GM21381 (cell line): ENCODE data around the gene RPS16.
A peak's percentile ranks its signal among the peaks of the same experiment; 100 is the strongest.
"Not testable (repeated sequence)": the region's sequence is repeated elsewhere in the genome, so short reads cannot be mapped to it uniquely, and the experiment has no call there.

Source experiments
- ATAC-seq: cut with Tn5 transposase; IDR thresholded peaks from one replicate; pipeline ENCODE4 v1.9.1; 2021; ENCODE audit warnings: mild to moderate bottlenecking, moderate library complexity; ENCODE audit not compliant: unreplicated experiment

RPS16 gene

DNA sequence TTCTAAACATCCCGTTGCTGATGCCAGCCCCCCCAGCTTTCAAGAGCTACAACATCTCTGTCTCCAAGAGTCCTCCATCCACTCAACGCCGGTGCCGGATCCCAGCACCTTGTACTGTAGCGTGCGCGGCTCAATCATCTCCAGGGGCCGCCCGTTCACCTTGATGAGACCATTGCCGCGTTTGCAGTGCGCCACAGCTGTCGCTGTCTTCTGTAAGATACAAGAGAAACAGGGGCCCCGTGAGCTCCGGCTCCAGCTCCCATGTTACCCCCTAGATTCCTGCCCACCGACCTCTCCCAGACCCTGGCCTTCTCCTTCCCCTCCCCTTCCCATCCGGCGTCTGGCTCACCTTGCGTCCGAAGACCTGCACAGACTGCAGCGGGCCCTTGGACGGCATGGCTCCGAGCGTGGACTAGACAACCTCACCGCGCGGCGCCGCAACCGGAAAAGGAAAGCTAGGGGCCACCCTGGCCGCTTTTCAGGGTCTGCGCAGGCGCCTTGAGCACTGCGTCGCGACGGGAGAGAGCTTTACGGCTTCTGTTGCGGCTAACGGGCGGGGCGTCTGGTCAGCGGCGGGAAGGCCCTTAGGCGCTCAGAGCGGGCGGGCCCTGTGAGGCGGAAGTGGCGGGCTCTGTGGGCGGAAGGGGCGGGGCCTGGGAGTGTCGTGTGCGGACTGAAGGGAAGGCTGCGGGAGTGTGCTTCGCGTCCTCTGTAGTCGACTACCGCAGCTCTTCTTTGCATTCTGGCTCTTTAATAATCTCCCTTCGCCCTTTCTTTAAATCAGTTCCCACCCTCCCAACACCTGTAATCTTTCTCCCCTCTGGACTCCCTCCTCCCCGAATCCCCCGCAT is at the start of gene RPS16:
RPS16 (minus strand) TSS at position 451 of the 851 bp plus-strand sequence; CDS start at position 397, 54 bp downstream.
- ATAC-seq: peak; percentile 88

DNA sequence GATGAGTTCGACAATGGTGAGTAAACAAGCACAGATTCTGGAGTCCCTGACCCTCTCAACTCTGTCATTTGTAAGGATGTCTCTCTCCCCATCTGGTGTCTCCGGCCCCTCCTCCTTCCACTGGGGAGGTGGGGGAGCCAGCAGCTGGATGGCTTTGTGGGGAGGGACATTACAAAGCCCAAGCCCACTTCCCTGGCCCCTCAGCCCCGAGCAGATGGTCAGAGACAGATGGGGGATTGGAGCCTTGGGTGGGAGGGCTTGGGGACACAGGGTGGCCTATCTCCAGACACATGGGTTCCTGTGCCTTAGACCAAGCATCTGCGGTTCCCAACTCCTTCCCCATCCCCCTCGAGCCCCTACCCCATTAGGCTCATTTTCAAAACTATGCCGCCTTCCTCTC is 47.4 kb upstream of the RPS16 start:
- ATAC-seq: no peak

DNA sequence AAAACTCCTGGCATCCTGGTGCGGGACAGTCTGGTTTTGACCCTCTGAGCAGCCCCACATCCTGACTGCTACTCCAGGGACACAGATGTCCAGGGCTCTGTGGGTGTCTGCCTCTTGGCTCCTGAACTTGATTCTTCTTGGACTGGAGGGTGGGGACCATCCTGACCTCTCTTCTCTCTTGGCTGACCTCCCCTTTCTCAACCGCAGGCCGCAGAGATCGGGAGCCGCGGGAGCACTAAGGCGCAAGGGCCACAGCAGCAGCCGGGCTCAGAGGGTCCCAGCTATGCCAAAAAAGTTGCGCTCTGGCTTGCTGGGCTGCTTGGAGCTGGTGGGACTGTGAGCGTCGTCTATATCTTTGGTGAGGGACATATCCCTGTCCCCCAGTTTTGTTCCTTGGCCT is 45.9 kb upstream of the RPS16 start:
- ATAC-seq: no peak

DNA sequence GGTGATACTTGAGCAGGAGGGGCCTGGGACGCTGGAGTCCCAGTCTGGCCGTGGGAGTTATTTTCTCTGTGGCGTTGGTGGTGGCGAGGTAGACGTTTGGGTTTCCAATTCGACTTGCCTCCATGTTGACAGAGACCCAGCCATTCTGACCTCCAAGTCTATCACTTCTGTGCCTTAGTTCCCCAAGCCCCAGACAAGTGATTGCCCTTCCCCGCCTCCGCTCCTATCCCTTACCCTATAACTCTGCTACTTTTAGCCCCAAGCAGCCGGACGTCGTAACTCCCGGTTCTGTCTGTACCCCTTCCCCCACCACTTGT is 45.4 kb upstream of the RPS16 start:
- no peak for ATAC-seq

DNA sequence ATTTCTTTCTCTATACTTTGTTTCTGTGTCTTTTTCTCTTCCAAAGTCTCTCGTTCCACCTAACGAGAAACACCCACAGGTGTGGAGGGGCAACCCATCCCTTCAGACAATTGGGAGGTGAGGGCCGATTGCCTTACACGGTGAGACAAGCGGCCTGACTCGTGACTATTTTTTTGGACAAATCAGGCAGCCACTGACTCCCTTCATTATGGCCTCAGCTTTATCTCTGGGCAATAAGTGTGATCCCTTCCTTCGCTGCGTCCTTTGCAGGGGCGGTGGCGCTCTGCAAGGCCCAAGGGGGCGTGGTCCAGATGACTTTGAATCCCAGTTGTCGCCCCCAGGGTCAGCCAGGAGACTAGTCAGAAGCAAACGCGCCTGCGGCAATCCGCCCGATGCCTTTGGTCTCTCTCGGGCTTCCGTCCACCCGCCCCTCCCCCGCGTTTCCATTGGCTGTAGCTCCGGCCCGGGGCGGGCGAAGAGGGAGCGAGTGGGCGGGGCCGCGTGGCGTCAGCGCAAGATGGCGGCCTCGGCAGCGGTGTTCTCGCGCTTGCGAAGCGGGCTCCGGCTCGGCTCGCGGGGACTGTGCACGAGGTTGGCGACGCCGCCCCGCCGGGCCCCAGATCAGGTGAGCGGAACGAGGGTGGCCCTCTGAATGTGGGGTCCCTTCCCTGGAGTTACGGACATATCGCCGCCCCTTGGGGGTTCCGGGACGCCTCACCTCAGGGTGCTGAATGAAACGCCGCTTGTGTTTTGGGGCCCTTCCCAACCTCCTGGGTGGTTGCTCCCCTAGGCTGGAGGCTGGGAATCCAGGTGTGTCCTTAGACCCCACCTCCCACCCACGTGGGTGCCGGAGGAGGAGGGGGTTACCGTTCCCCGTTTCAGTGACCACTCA is 44.8 kb upstream of the RPS16 start, which contains the start of gene TIMM50:
TIMM50 (plus strand) TSS at position 502 of the 892 bp plus-strand sequence; CDS start at position 518, 16 bp downstream.
- ATAC-seq: peak; percentile 90

DNA sequence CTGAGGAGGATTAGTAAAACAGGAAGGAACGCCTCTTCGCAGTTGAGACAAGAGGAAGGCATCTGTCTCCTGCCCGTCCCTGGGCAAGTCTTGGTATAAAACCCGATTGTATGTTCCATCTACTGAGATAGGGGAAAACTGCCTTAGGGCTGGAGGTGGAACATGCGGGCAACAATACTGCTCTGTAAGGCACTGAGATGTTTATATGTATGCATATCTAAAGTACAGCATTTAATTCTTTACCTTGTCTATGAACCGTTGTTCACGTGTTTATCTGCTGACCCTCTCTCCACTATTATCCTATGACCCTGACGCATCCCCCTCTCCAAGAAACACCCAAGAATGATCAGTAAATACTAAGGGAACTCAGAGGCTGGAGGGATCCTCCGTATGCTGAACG is 44.2 kb upstream of the RPS16 start:
- ATAC-seq: no peak

DNA sequence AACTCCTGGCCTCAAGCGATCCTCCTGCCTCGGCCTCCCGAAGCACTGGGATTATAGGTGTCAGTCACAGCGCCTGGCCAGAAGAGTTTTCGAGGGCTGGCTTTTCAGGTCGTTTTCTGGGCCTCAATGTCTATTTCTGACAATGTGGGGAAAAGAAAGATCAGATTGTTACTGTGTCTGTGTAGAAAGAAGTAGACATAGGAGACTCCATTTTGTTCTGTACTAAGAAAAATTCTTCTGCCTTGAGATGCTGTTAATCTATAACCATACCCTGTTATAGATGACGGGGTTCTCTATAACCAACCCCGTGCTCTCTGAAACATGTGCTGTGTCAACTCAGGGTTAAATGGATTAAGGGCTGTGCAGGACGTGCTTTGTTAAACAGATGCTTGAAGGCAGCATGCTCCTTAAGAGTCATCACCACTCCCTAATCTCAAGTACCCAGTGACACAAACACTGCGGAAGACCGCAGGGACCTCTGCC is 43.6 kb upstream of the RPS16 start:
- ATAC-seq: not testable (repeated sequence)

DNA sequence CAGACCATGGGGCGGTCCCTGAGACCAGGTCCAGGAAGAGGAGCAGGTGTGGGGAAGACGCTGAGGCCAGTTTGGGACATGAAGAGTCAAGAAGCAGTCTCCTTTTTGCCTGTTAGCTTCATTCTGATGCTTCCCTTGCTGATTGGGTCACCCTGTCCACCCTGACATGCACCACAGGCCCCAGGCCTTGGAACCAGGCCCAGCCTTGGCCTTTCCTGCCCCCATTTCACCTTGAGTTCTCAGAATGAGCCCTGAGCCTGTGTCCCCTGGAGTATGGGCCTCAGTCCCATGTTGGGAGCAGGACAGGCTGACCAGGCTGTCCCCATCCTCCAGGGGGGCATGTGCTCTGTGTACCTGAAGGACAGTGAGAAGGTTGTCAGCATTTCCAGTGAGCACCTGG is 40.0 kb upstream of the RPS16 start:
- ATAC-seq: no peak

DNA sequence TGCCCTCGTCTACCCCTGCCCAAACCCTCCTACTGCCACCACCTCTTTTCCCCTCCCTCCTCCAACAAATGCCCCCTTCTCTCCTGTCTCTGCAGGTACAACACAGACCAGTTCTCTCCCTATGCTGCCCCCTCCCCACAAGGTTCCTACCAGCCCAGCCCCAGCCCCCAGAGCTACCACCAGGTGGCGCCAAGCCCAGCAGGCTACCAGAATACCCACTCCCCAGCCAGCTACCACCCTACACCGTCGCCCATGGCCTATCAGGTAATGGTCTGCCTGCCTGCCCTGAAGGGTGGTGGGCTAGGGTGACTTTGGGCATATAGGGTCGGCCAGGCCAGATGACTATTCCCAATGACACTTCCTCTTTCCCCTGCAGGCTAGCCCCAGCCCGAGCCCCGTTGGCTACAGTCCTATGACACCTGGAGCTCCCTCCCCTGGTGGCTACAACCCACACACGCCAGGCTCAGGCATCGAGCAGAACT is 38.4 kb upstream of the RPS16 start:
- no peak for ATAC-seq

DNA sequence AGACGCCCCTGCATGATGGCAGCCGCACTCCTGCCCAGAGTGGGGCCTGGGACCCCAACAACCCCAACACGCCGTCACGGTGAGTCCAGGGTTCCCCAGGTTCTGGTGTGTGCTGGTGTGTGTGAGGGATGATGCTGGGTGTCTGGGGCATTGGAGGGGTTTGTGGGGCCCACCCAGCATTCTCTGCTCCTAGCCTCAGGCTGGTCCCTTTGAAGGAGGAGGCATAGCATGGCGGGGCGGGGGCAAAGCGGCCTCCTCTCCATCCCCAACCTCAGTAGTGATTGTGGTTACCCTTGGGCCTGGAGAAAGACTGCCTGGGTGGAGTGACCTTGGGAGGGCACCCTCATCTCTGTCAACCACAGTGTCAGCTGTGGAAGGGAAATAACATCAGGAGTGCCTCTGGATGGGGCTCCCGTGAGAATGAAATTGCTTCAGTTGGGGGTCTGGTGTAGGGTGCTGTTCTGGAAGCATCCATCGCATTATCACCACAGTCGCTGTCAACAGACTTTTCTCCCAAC is 37.8 kb upstream of the RPS16 start:
- no peak for ATAC-seq

DNA sequence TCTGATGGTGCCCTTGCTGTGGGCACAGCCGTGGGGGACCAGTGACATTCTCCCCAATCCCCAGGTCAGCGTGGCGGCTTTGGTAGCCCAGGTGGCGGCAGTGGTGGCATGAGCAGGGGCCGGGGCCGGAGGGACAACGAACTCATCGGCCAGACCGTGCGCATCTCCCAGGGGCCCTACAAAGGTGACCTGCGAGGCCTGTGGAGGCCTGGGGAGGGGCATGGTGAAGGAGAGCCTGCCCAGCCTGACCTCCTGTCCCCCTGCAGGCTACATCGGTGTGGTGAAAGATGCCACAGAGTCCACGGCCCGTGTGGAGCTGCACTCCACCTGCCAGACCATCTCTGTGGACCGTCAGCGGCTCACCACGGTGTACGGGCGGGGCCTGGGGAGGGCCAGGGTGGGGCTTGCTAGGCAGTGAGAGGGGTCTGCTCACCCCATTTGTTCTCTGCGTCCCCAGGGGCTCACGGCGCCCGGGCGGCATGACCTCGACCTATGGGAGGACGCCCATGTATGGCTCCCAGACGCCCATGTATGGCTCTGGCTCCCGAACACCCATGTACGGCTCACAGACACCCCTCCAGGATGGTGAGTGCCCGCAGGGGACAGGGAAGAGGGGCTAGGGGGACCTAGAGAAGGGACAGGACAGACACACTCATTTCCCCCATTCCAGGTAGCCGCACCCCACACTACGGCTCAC is 37.1 kb upstream of the RPS16 start:
- ATAC-seq: no peak

DNA sequence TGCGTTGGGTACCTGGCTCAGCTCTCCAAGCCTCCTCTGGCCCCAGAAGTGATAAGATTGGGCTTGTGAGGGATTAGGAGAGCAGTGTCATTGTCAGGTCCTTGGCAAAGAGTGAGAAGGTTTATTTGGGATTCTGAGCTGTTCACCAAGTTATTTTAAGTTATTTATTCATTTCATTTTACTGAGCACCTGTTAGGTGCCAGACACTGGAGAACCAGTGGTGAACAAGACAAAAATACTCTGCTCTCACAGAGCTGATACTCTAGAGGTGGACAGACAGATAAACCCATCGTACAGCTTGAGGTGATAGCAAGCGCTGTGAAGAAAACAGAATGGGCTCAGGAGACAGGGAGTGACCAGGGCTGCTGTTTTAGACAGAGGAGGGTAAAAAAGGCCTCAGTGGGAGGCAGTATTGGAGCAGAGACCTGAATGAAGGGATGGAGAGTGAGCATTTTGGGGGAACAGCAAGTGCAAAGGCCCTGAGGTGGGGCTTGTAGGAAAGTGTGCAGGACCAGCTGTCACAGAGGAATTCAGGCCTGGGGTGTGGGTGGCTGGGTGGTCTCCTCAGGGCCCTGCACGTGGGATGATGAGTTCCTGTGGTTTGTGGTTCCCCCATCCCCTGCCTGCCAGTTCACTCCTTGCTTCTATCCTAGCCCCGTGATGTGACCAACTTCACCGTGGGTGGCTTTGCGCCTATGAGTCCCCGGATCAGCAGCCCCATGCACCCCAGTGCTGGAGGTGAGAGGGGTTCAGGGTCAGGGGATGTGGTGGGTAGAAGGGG is 36.2 kb upstream of the RPS16 start:
- ATAC-seq: no peak

DNA sequence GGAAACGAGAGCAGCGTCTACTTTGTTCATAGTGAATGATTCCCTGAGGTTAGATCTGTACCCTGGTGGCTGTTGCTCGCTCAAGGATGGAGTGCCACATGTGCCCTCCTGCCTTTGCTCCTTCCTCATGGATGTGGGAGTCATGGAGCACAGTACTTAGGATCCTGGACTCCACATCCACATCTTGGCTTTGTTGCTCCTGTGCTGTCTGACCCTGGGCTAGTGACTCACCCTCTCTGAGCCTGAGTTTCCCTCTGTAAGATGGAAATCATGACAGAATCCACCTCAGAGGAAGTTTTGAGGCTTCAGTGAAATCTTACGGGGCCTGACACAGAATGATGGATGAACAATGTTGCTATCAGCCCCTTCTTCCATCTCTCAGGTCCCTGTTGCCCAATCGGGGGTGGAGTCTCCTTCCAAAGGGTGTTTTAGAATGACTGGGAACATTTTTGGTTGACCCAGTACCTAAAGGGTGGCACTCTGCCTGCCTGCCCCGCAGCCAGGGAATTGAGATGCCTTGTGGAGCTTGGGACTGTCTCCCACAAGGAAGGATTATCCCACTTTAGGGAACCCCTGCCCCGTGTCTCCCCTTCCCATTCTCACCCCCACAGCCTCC is 35.1 kb upstream of the RPS16 start:
- no peak for ATAC-seq

DNA sequence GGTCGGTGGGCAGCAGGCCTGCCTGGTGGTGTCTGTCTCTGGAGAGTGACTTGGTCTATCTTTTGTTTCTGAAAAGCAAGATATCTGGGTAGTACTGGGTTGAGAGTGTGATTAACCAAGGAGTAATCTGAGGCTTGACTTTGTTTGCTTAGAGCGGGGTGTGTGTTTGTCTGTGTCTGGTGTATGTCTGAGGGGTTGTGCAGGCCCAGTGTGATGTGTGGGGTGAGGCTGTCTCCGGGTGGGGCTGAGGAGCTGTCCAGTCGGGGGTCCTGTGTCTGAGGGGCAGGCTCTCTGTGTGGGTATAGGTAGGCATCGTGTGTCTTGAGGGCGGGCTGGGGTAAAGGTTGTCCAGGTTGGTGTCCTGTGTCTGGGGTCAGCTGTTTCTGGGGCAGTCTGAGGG is 33.8 kb upstream of the RPS16 start:
- no peak for ATAC-seq

DNA sequence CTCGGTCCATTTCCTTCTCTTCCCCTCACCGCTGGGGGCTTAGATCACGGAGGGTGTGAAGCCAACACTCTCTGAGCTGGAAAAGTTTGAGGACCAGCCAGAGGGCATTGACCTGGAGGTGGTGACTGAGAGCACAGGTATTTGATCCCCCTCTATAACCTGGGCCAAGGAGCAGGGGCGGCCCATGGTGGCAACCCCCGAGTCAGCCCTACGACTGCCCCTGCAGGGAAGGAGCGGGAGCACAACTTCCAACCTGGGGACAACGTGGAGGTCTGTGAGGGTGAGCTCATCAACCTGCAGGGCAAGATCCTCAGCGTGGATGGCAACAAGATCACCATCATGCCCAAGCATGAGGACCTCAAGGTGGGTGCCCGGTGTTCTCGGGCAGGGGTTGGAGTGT is 33.3 kb upstream of the RPS16 start:
- no peak for ATAC-seq

DNA sequence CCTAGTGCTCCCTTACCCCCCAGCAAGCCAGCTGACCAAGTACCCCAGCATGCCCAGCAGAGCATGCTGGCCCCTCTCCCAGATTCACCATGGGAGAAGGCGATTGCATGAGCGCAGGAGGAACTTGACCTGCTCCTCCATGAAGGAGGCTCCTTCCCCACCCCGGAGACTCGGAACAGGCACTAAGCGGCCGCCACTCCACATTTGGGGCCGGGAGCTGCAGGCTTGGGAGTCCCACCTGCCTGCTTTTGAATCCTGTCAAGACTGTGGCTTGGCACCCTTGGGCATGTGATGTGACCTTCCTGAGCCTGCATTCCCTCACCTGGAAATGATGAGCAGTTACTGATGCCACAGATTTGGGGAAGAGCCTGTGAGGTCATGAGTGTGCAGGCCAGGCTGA is 32.2 kb upstream of the RPS16 start:
- no peak for ATAC-seq

DNA sequence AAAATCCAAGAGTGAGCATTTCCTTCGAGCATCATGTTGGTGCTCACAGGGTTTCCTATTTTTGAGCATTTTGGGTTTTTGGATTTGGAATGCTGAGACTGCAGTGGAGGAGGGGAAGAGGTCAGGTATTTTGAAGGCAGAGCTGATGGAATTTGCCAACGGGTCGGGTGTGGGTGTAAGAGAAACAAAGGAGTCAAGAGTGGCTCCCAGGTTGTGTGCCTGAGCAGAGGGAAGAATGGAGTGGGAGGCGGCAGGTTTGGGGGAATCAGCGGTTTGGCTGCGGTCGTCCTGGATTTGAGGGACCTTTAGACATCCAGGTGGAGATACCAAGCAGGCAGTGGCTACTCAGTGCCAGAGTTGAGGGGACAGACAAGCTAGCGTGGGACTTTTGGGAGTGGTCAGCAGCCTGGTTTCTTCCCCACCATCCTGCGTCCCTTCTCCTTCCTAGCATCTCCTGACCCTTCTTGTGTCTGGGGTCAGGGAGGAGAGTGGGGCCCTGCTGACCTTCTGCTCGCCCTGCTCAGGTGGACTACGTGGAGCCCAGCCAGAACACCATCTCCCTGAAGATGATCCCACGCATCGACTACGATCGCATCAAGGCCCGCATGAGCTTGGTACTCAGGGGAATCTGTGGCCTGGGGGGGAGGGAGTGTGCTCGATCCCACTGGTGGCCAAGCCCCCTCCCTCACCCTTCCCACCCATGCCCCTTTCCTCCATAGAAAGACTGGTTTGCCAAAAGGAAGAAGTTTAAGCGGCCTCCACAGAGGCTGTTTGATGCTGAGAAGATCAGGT is 30.4 kb upstream of the RPS16 start:
- no peak for ATAC-seq

DNA sequence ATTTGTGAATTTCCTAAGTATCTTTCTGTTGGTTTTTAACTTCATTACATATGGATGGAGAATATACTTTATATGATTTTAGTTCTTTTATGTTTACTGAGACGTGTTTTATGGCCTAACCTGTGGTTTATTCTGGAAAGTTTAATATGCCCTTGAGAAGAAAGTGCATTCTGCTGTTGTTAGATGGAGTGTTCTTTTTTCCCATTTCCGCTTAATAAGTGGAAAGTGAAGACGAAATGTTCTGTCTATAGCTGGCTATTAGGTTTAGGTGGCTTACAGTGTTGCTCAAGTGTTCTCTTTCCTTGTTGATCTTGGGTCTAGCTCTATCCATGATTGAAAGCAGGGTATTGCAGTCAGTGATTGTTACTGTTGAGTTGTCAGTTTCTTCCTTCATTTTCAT is 27.7 kb upstream of the RPS16 start:
- ATAC-seq: no peak

DNA sequence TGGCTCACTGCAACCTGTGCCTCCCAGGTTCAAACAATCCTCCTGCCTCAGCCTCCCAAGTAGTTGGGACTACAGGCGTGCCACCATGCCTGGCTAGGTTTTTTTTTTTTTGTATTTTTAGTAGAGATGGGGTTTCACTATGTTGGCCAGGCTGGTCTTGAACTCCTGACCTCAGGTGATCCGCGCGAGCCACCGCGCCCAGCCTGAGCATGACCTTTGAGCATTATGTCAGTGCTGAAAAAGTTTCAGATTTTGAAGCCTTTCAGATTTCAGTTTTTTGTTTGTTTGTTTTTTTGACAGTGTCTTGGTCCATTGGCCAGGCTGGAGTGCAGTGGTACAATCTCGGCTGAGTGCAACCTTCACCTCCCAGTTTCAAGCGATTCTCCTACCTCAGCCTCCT is 15.5 kb upstream of the RPS16 start:
- ATAC-seq: not testable (repeated sequence)
